WTC11 (cell line): ENCODE data around the gene TUBGCP2. TPM values are rescaled to one million over a fixed set of nuclear protein-coding genes. Genes with fewer than 3 reads are reported as not detected.

Source experiments
- ATAC-seq: fragments of 200-7000 bp; cut with Tn5 transposase; 2 replicates; pipeline ENCODE4 v1.10.0; 2021; ENCODE audit warnings: mild to moderate bottlenecking, moderate library complexity
- CTCF ChIA-PET: fragments of 300-600 bp; sonication (Branson Sonifier 250); formaldehyde crosslinking; loops from one replicate; lab custom pipeline; 2021; ENCODE audit warnings: antibody characterized with exemption; lab: Charles Lee
- POLR2A ChIA-PET: fragments of 350-600 bp; sonication (Branson Sonifier 250); formaldehyde crosslinking; loops from one replicate; lab custom pipeline; 2021; ENCODE audit warnings: antibody characterized with exemption; lab: Charles Lee
- DNase-seq: peaks from one replicate; pipeline ENCODE4 v3.0.0; 2021; ENCODE audit warnings: low spot score
- H3K27ac Mint-ChIP-seq: 2 replicates; pipeline ENCODE4 v1.8.0; 2021; ENCODE audit warnings: mixed read lengths
- H3K27me3 Mint-ChIP-seq: 2 replicates; pipeline ENCODE4 v1.8.0; 2021; ENCODE audit warnings: low read depth, mild to moderate bottlenecking, moderate library complexity, mixed read lengths
- H3K36me3 Mint-ChIP-seq: 2 replicates; pipeline ENCODE4 v1.8.0; 2021; ENCODE audit warnings: mixed read lengths
- H3K4me1 Mint-ChIP-seq: 2 replicates; pipeline ENCODE4 v1.8.0; 2022; ENCODE audit warnings: mixed read lengths
- H3K4me3 Mint-ChIP-seq: 2 replicates; pipeline ENCODE4 v1.8.0; 2021; ENCODE audit warnings: mild to moderate bottlenecking, moderate library complexity, mixed read lengths
- H3K9me3 Mint-ChIP-seq: 2 replicates; pipeline ENCODE4 v1.8.0; 2021; ENCODE audit warnings: mixed read lengths
- CDX4 ChIP-seq: fragments of 250-450 bp; sonication (Bioruptor Pico); IDR thresholded peaks from 2 replicates; pipeline ENCODE4 v1.9.0; 2021; ENCODE audit warnings: moderate library complexity, mild to moderate bottlenecking, inconsistent platforms, borderline replicate concordance
- E2F5 ChIP-seq: sonication (generic); formaldehyde crosslinking; IDR thresholded peaks from 2 replicates; pipeline ENCODE4 v1.8.1; 2022; ENCODE audit warnings: mild to moderate bottlenecking, moderate library complexity, missing genetic modification reagents
- FOXJ3 ChIP-seq: sonication (generic); formaldehyde crosslinking; IDR thresholded peaks from 2 replicates; pipeline ENCODE4 v1.9.0; 2021; ENCODE audit warnings: missing genetic modification reagents, mild to moderate bottlenecking, borderline replicate concordance
- GTF2I ChIP-seq: fragments of 250-450 bp; sonication (Bioruptor Pico); conservative IDR thresholded peaks from 2 replicates; pipeline ENCODE4 v1.4.0; 2021; ENCODE audit warnings: mild to moderate bottlenecking
- MAX ChIP-seq: sonication (generic); formaldehyde crosslinking; IDR thresholded peaks from 2 replicates; pipeline ENCODE4 v1.8.0; 2022; ENCODE audit warnings: mild to moderate bottlenecking, missing genetic modification reagents
- MYBL2 ChIP-seq: sonication (generic); formaldehyde crosslinking; IDR thresholded peaks from 2 replicates; pipeline ENCODE4 v1.8.1; 2023; ENCODE audit warnings: mild to moderate bottlenecking, moderate library complexity, missing genetic modification reagents
- NFYB ChIP-seq: sonication (generic); formaldehyde crosslinking; conservative IDR thresholded peaks from 2 replicates; pipeline ENCODE4 v1.8.0; 2022; ENCODE audit warnings: low read depth, missing genetic modification reagents
- NR2C2 ChIP-seq: sonication (generic); formaldehyde crosslinking; IDR thresholded peaks from 2 replicates; pipeline ENCODE4 v1.8.0; 2022; ENCODE audit warnings: mild to moderate bottlenecking, missing genetic modification reagents
- PRDM15 ChIP-seq: sonication (generic); formaldehyde crosslinking; IDR thresholded peaks from 2 replicates; pipeline ENCODE4 v1.8.0; 2022; ENCODE audit warnings: missing genetic modification reagents
- TEAD4 ChIP-seq: sonication (generic); formaldehyde crosslinking; IDR thresholded peaks from 2 replicates; pipeline ENCODE4 v1.8.0; 2022; ENCODE audit warnings: mild to moderate bottlenecking, missing genetic modification reagents
- ZMAT4 ChIP-seq: fragments of 250-450 bp; sonication (Bioruptor Pico); IDR thresholded peaks from 2 replicates; pipeline ENCODE4 v1.9.0; 2021; ENCODE audit warnings: mild to moderate bottlenecking
- ZNF512 ChIP-seq: sonication (generic); formaldehyde crosslinking; IDR thresholded peaks from 2 replicates; pipeline ENCODE4 v1.8.1; 2022; ENCODE audit warnings: missing genetic modification reagents, borderline replicate concordance
- ZNF532 ChIP-seq: fragments of 250-450 bp; sonication (Bioruptor Pico); IDR thresholded peaks from 2 replicates; pipeline ENCODE4 v1.9.0; 2021; ENCODE audit warnings: mild to moderate bottlenecking, borderline replicate concordance
- total RNA-seq: library from RNA; stranded (reverse); gene quantifications from 3 replicates; pipeline ENCODE4 v1.2.3, GENCODE V29; 2021

Gene TUBGCP2
- total RNA-seq, 1 experiment from 2014 or later, result 62.5 TPM

GRCh38 chr10:133292919-133293809, 15.5 kb downstream of the TUBGCP2 start (continued):
- TF ChIP-seq ZMAT4 (CRISPR knock-in tag) (no peak), GTF2I (no peak)

GRCh38 chr10:133289761-133290160, 18.9 kb downstream of the TUBGCP2 start:
- POLR2A ChIA-PET, result no interaction called here
- H3K36me3 Mint-ChIP-seq, result peaks cover 51% of the 10 kb centered on the region

GRCh38 chr10:133287832-133288500, 20.7 kb downstream of the TUBGCP2 start:
- POLR2A ChIA-PET, result no interaction called here
- Mint-ChIP-seq H3K27ac (no peak overlapping the region), H3K4me1 (no peaks in the 10 kb centered on the region), H3K9me3 (no peaks in the 10 kb centered on the region), H3K36me3 (peaks cover 51% of the 10 kb centered on the region), H3K27me3 (no peaks in the 10 kb centered on the region), H3K4me3 (no peak overlapping the region)
- ATAC-seq, result no peak
- no peak for DNase-seq
- CTCF ChIA-PET, result no interaction called here
- TF ChIP-seq NFYB (no peak), CDX4 (CRISPR knock-in tag) (no peak), MAX (CRISPR knock-in tag) (no peak), ZNF532 (CRISPR knock-in tag) (no peak), TEAD4 (CRISPR knock-in tag) (no peak), FOXJ3 (CRISPR knock-in tag) (no peak)

More at GRCh38 chr10:133289761-133290160, 18.9 kb downstream of the TUBGCP2 start:
- H3K9me3 Mint-ChIP-seq, result no peaks in the 10 kb centered on the region
- H3K27me3 Mint-ChIP-seq, result no peaks in the 10 kb centered on the region
- CTCF ChIA-PET, result no interaction called here
- DNase-seq (no peak), ATAC-seq (no peak)
- H3K4me3 Mint-ChIP-seq, result no peak overlapping the region
- no peaks in the 10 kb centered on the region for H3K4me1 Mint-ChIP-seq
- TF ChIP-seq NR2C2 (CRISPR knock-in tag) (no peak), PRDM15 (CRISPR knock-in tag) (no peak), ZNF512 (CRISPR knock-in tag) (no peak), E2F5 (no peak), MYBL2 (CRISPR knock-in tag) (no peak)
- no peak overlapping the region for H3K27ac Mint-ChIP-seq
